Skeletal muscle tissue (tissue), 1 donor: Measurements from ENCODE around the gene CCL14. TPM values are rescaled to one million over a fixed set of nuclear protein-coding genes. Genes with fewer than 3 reads are reported as not detected.

Experiments used
- total RNA-seq: library from RNA; depleted of rRNA; stranded (reverse); fragments of >200 nt; gene quantifications from one replicate; pipeline ENCODE4 v1.2.3, GENCODE V29; 2014

Gene CCL14
- total RNA-seq, 1 donor from 2014 or later = 1.6 TPM

Other genes starting within 250 kb of the CCL14 start
- not detected for gene GAS2L2, start 233.5 kb downstream of the CCL14 start, total RNA-seq
- gene C17orf50, start 225.8 kb downstream of the CCL14 start, total RNA-seq = not detected
- 4.2 TPM for gene MMP28, start 191.1 kb downstream of the CCL14 start, total RNA-seq
- 53.8 TPM for gene TAF15, start 177.2 kb downstream of the CCL14 start, total RNA-seq
- not detected for gene HEATR9, start 117.8 kb downstream of the CCL14 start, total RNA-seq
- gene CCL5, start 106.4 kb downstream of the CCL14 start, total RNA-seq = 0.52 TPM
- not detected for gene RDM1, start 56.0 kb downstream of the CCL14 start, total RNA-seq
- gene LYZL6, start 43.0 kb downstream of the CCL14 start, total RNA-seq = not detected
- not detected for gene CCL16, start 5.2 kb downstream of the CCL14 start, total RNA-seq
- gene CCL15, start 14.8 kb upstream of the CCL14 start, total RNA-seq = not detected
- gene CCL23, start 31.2 kb upstream of the CCL14 start, total RNA-seq = not detected
- gene CCL18, start 77.5 kb upstream of the CCL14 start, total RNA-seq = not detected
- gene CCL3, start 103.4 kb upstream of the CCL14 start, total RNA-seq = 7.3 TPM
- gene CCL4, start 117.1 kb upstream of the CCL14 start, total RNA-seq = 1.6 TPM
- not detected for gene TBC1D3B, start 189.9 kb upstream of the CCL14 start, total RNA-seq
- 1.6 TPM for gene CCL3L1, start 210.0 kb upstream of the CCL14 start, total RNA-seq
- gene CCL4L2, start 224.3 kb upstream of the CCL14 start, total RNA-seq = 1.6 TPM